HG03558 (cell line): ENCODE results near the gene PPM1L.
"Not testable (repeated sequence)": the region's sequence is repeated elsewhere in the genome, so short reads cannot be mapped to it uniquely, and the experiment has no call there.

Experiments
- ATAC-seq: cut with Tn5 transposase; IDR thresholded peaks from one replicate; pipeline ENCODE4 v1.9.1; 2021; ENCODE audit warnings: moderate number of reproducible peaks; ENCODE audit not compliant: unreplicated experiment; ENCODE audit errors: extremely low read depth

PPM1L gene

DNA sequence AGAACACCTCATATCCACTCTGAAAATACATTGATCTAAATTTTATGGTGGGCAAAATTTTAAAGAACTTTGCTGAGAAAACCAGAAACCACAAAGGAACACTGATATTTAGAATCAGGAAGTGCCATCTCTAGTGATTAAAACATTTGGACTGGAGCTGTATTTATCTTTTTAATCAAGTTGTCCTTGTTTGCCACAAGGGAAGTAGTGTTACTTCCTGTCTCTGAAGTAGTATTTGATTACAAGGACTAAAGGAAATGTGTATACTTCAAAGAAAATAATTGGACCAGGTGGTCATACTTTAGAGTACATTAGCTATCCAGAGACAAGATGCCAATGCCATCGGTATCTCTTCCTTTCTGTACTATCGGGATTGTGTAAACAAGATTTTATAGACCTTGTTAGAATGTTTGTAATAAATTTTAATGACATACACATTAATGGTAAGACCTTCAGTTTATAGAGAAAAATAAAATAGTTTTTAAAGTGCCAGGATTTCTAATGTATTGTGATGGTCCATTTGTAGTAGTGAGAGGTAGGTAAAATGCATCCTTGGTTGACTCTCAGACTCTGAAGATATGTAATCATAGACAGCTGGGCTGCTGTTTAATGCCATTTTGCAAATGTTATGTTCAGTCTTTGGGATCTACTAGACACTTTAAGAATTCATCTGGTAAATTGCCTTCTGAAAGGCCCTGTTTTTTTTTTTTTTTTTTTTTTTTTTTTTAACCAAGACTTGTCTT, 217.2 kb downstream of the PPM1L start:
- ATAC-seq, result no peak

DNA sequence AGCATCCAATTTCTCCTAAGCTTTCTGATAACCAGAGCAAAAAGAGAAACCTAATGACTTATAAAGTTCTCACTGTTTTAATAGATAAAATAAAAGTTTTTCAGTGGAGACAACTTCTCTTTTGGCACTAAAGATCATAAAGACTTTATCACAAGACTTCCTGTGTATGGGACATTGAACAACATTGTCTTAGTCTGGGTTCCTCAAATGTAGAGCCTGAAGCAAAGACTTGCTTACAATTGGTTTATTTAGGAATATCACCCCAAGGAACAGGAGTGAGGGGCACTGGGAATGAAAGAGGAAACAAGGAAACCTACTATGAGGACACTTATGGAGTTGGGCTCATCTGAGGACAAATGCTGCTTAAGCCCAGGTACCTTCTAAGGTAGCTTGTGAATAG, 221.7 kb downstream of the PPM1L start:
- ATAC-seq, result no peak

DNA sequence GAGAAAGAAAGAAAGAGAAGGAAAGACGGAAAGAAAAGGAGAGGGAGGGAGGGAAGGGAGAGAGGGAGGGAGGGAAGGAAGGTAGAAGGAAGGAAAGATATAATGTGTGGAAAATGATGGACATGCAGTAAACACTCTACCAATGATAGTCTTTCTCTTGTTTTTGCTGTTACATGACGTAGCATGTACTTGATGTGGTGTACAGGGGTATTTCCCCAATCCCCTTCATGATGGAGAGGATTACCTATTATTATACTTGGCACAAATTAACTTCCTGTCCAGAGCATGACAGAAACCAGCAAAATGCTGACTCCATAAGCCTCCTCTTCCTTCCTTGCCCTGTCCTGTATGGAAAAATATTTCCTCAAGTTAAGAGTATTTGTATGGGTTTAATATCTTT, 224.7 kb downstream of the PPM1L start:
- peak; percentile 70 for ATAC-seq

DNA sequence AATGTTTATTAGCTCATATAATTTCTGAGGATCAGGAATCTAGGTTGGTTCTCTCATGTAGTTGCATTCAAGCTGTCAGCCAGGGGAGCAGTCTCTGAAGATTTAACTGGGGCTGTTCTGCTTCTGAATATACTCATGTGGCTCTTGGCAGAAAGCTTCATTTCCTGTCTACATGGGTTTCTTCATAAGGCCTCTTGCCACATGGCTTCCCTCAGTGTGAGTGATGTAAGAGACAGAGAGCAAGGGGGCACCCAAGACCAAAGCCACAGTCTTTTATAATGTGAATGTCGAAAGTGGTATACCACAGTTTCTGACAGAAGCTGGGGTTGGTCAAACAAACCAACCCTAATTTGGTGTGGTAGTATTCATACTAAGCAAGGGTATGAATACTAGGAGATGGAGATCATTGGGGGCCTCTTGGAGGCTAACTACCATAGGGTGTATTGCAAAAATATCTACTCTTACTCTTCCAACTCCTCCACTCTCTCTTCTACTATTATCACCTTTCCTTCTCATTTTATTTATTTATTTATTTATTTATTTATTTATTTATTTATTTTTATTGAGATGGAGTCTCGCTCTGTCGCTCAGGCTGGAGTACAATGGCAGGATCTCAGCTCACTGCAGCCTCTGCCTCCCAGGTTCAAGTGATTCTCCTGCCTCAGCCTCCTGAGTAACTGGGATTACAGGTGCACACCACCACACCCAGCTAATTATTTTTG, 225.3 kb downstream of the PPM1L start:
- ATAC-seq, result peak; percentile 76

DNA sequence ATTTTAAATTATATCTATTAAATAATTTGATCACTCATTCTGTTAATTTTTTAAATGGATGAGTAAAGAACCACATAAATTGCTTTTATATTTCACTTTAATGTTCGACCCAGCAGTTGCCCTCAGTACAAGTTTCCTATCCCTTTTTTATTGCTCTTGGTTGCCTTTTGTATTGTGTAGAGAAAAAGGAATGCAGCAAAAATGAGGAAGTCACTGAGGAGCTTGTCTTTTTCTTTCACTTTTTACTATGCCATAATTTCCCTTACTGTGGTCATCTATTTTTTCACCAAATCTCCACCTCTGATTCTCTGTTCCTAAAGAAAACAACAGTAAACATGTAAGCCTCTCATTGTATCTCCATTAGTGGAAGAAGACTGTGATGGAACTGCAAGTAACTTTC, 226.5 kb downstream of the PPM1L start:
- ATAC-seq, result no peak

GRCh38 chr3:160983900-160984299, 227.9 kb downstream of the PPM1L start:
- ATAC-seq, result not testable (repeated sequence)

DNA sequence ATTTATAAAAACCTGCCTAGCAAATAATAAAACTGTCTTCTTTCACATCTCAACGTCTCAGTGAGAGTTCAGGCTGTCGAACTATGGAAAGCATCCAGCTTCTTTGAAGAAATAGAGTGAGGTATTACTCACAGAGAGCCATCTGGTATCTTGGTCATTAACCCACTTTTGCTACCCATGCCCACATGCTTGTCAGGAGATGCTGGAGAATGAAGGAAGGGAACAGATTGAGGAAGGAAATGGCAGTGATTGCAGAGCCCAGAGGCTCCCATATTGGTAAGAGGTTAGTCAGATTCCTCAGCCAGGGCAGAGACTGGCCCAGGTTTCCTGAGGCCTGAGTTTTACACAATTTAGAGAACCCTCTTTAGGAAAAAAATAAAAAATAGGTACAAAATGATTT, 230.0 kb downstream of the PPM1L start:
- ATAC-seq, result no peak

DNA sequence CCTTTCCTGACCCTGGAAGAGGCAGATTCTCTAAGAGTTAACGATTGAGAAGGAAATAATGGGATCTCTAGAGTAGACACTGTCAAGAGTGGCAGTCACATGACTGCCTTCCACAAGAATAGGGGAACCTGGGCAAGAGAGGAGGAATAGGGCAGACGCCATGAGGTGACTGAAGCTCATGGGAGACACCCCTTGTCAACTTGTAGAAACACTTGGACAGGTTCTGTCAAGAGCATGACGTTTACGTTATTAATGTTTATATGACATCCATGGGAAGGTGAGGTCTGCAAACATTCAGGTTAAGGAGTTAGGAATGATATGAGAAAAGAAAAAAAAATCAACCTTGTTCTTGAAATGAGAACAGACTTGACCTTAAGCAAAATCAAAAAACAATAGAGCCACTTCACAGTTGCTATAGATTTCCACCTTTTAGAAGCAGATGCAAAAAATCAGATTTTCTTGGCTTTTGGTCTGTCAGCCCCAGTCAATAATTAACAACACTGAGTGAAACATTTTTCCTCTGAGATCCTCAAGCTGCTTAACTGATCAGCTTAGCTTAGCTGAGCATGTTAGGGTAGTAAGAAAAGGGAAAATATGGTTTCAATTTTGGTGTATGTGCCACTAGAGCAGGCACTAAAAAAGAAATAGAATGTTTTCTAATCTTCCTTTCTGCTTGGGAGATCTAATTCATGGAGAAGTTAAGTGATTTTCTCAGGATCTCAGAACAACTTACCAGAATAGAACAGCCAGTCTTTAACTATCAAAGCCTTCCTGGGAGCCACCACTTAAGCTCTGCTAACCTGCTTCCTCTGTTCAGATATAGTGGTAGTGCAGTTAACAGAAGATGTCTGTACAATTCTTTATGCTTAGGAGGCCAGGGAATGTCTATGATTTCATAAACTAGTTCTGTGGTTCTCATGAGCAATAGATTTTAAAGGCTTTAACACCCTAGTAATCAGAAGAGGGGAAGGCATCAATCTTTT, 232.2 kb downstream of the PPM1L start:
- ATAC-seq, result no peak

DNA sequence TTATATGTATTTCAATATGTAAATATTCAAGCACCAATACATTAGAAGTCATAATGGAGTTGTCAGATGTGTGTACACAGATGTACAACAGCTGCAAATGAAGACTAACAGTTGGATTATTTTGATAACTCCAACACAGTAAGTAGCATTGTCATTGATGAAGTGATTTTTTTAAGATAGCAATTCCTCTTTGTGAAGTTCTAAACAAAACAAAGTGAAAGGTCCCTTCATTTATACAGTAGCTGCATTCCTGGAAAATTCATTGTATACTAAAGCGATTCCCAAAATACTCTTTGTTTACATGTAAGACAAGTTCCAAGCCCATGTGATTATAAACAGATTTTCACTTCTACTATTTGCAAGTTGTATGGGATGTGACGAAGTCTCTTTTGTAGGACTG, 234.4 kb downstream of the PPM1L start:
- no peak for ATAC-seq

- no peak for ATAC-seq
Observed at GRCh38 chr3:160992712-160993111, 236.7 kb downstream of the PPM1L start.

- no peak for ATAC-seq
Observed at GRCh38 chr3:160996811-160997210, 240.8 kb downstream of the PPM1L start.

GRCh38 chr3:160998581-160998980, 242.6 kb downstream of the PPM1L start:
- no peak for ATAC-seq

DNA sequence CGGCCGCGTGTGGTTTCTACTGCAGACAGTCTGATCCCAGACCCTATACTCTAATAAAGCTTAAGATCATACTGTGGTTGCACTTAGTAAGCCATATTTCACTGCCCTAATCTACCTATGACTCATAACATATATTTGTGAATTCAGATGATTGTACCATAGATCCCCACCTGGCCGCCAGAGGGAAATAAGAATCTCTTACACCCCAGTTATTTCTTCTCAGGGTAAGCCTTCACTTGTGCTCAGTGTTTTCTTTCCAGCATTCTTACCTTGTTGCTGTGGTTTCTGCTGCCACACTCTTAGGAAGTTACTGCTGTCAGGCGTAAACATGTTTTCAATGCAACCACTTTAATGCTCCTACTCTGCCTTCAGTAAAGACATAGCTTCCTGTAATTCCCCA, 243.2 kb downstream of the PPM1L start:
- no peak for ATAC-seq

GRCh38 chr3:161008086-161008485, 252.1 kb downstream of the PPM1L start:
- ATAC-seq, result no peak

DNA sequence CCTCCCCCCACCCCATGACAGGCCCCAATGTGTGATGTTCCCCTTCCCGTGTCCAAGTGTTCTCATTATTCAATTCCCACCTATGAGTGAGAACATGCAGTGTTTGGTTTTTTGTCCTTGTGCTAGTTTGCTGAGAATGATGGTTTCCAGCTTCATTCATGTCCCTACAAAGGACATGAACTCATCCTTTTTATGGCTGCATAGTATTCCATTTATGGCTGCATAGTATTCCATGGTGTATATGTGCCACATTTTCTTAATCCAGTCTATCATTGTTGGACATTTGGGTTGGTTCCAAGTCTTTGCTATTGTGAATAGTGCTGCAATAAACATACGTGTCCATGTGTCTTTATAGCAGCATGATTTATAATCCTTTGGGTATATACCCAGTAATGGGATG, 254.1 kb downstream of the PPM1L start:
- ATAC-seq, result not testable (repeated sequence)

DNA sequence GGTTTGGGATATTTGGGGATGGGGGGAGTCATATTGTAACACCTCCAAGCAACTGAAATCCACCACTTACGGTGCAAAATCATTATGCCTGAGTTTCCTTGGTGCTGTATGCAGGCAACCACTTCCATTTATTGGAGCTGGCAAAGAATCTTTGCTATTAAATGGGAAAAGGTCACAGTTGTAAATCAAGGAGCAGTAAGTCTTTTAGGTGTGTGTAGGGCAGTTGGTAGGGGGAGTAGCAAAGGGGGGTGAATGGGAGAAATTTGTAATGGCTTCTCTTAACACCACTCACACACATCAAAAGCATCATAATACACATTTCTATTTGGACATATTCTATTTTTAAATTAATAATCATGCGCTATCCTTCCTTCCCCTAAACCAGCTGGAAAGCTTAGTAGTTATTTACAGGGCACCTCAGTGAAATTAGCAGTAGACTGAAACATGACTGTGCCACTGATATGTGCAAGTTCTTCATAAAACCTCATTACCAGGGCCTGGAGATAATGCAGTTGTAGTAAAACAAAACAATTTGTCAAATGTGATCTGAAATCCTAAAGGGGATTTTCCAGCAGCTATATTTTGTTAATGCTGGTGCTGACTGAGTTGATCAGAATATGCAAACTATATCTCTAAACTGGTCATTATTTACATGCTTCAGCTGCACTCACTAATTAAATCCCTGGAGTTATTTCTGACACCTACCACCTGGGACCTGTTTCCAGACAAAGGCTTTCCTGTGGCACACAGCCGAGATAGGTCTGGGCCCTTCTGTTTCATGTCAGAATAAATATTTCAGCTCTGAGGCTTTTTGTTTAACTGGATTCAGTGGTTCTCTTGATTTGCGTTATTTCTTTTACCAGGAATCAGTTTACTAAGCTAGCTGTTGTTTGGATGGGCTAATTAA, 259.1 kb downstream of the PPM1L start:
- no peak for ATAC-seq

GRCh38 chr3:161016417-161017313, 260.6 kb downstream of the PPM1L start:
- ATAC-seq, result no peak

DNA sequence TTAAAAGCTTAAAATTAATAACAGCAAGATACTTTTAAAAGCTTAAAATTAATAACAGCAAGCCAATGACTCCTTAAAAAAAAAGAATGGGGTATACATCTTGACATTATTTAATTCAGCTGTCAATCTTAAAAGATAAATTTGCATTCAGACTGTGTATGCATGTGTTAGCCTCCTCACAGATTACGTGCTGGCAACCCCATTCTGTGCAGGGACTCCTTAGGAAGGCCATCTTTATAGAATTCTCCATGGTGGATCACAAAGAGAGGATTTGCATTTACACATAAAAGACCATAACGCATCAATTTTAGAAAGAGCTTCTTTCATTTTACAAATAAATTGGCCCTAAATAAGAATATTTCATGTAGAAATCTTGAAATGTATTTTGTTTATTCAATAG, 261.9 kb downstream of the PPM1L start:
- ATAC-seq, result no peak

DNA sequence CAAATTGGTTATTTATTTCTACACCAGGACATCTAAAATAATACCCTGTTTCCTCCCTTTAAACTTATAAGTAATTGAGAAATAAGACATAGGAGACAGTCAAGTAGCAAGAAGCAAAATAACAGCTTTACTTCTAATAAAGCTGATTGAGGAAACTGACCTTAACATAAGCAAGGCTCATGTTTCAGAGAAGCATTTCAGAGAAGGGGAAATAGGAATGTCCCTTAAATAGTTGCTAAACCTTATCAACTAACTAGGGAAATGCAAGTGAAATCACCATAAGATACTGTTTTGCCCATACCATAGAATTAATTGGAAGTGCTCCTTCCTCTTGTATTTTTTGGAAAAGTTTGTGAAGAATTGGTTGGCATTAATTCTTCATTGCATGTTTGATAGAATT, 264.2 kb downstream of the PPM1L start:
- no peak for ATAC-seq
